Measurements from ENCODE around the gene ROPN1L.
A peak's percentile ranks its signal among the peaks of the same experiment; 100 is the strongest.
"Not testable (repeated sequence)": the region's sequence is repeated elsewhere in the genome, so short reads cannot be mapped to it uniquely, and the experiment has no call there.

ROPN1L gene

GRCh38 chr5:10511741-10512640 lies 70.3 kb downstream of the ROPN1L start:
- TF ChIP-seq CTCF (IDR thresholded peaks at IDR 0.05; ENCODE audit: low read depth, low read length) = no peak
- DNase-seq (ENCODE audit: extremely low read depth, low read depth) = no peak

GRCh38 chr5:10513501-10514442 lies 72.1 kb downstream of the ROPN1L start:
- DNase-seq (ENCODE audit: extremely low read depth, low read depth) = peak; percentile 62
- TF ChIP-seq CTCF (IDR thresholded peaks at IDR 0.05; ENCODE audit: low read depth, low read length) = no peak

- DNase-seq (ENCODE audit: extremely low read depth, low read depth) = not testable (repeated sequence)
Observed at GRCh38 chr5:10514572-10514971, 72.9 kb downstream of the ROPN1L start.
